Upper lobe of left lung (tissue), 4 donors: Measurements from ENCODE around the gene PLCH2.

Source experiments
- CTCF ChIP-seq, 6 experiments: fragments of 450-650 bp in 4 of 6; fragments of 200-600 bp in 2 of 6; sonication (generic) in 2 of 6; IDR thresholded peaks; one replicate each; pipeline ENCODE4 v1.5.1; 2016 to 2019; ENCODE audit warnings: antibody characterized with exemption in 6 of 6
- POLR2A ChIP-seq, 4 donors: fragments of 450-650 bp; IDR thresholded peaks; one replicate each; pipeline ENCODE4 v1.5.1; 2016 to 2017; ENCODE audit warnings: antibody characterized with exemption in 4 of 4, mild to moderate bottlenecking in 2 of 4
- POLR2AphosphoS5 ChIP-seq, 2 donors: sonication (generic); formaldehyde crosslinking; IDR thresholded peaks; one replicate each; pipeline ENCODE4 v1.5.1; 2017; ENCODE audit warnings: antibody characterized with exemption in 2 of 2

- no peak for TF ChIP-seq CTCF (IDR thresholded peaks at IDR 0.05)
- TF ChIP-seq POLR2AphosphoS5 (IDR thresholded peaks at IDR 0.05) = no peak
- TF ChIP-seq POLR2A (IDR thresholded peaks at IDR 0.05) = no peak
Measured at GRCh38 chr1:2435091-2435490, 41.0 kb upstream of the PLCH2 start.
